ENCODE results near the gene NAT10.

The NAT10 gene

DNA sequence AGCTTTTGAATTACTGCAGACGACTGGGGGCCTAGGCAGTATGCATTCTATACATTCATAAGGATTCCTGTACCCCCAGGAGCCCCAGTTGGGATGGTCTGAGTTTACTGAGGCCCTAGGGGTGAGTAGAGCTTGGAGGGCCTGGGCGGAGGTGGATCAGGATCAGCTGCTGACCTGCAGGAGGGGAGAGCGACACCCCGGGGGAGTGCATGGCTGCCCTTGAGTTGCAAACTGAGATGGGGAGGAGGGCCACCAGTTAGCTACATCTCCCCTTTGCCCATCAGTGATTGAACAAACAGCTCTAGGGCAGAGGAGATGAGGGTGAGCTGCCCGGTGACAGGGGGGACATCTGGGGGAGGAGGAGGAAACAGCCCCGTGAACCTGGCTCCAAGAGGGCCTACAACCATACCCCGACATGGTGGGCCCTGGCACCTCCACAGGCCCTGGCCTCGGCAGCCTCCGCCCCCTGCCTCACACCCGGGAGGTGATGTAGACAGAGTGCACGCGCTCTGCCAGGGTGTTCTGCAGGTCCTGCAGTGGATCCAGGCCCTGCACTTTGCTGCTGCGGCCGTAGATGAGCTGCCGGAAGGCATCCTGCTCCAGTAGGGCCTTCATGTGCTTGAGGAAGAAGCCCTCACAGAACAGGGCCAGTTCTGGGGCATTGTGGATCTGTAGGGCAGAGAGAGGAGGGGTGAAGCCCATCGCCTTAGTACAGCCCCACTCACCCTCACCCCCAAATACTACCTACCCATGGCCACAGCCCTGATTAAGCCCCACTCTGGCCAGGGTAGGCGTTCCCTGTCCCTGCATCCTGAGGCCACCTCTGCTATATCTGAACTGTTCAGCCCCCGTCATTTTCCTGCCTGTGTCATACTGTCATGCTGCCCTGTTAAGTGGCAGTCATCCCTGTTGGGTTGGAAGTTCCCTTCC, 46.8 kb downstream of the NAT10 start:
- no peak overlapping the region for H3K4me3 ChIP-seq (ENCODE audit: low read depth, low read length)
- TF ChIP-seq, protein P1, sequence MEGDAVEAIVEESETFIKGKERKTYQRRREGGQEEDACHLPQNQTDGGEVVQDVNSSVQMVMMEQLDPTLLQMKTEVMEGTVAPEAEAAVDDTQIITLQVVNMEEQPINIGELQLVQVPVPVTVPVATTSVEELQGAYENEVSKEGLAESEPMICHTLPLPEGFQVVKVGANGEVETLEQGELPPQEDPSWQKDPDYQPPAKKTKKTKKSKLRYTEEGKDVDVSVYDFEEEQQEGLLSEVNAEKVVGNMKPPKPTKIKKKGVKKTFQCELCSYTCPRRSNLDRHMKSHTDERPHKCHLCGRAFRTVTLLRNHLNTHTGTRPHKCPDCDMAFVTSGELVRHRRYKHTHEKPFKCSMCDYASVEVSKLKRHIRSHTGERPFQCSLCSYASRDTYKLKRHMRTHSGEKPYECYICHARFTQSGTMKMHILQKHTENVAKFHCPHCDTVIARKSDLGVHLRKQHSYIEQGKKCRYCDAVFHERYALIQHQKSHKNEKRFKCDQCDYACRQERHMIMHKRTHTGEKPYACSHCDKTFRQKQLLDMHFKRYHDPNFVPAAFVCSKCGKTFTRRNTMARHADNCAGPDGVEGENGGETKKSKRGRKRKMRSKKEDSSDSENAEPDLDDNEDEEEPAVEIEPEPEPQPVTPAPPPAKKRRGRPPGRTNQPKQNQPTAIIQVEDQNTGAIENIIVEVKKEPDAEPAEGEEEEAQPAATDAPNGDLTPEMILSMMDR (conservative IDR thresholded peaks at IDR 0.05; ENCODE audit: low read depth, low read length): no peak
- no peak for DNase-seq (ENCODE audit: low read depth)

DNA sequence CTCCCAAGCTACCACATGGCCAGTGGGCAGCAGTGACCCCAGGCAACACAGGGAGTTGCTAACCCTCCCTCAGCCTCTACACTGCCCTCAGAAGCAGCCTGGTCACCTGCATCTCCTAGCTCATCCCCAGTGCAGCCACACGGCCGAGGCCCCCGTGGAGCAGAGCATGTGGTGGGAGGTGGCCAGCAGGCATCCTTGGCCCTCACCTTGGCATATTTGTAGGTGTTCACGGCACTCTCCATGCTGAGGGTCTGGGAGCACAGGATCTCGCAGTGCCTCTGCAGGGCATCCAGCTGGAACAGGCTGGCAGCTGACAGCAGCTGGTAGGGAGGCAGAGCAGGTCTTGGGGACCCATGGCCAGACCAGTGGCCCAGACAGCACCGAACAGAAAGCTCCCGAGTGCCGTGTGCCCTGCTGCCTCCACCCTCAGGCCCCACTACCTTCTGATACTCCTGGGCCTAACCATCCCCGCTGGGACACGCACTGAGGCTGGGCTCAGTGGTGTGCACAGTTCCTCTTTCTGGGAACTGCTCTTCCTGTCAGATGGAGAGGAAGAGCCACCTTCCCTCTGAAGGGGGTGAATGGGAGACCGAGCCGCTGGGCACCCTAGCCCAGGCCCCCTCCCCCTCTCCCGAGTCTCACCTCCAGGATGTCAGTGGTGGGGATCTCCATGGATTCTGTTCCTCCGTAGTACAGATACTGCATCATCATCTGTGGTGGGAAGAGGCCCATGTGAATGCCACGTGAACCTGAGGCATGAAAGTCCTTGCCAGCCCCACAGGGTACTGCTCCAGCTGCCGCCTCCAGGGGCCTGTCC, 48.8 kb downstream of the NAT10 start:
- H3K4me3 ChIP-seq (ENCODE audit: low read depth, low read length): no peak overlapping the region
- DNase-seq (ENCODE audit: low read depth): no peak

DNA sequence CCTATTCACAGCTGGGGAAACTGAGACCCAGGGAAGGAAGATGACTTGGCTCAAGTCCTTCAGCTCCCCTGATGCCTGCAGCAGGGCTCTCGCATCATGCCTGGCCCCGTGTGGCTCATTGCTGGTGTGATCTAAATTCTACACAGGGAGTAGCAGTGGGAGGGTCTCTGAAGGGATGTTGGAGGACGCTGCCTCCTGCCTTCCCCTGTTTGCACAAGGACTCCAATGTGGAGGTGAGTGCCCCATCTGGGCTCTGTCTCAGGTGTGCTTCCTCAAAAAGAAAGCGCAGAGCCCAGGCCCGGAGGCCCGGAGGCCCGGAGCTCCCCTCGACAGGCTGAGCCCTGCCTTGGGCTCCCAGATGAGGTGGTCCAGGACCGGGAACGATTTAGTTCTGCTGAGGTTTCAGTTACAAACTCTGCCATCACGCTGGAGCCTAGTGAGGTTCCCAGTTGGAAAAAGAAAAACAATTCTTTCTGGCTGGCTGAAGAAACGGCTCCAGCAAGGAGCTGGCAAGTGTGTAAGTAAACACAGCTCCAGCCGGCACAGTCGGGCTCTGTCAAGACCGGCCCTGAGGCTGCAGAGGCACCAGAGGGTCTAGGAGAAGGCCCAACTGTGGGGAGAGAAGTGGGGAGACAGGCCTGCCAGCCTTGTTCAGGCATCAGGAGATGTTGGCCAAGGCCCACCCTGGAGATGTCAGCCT, 49.8 kb downstream of the NAT10 start:
- TF ChIP-seq, protein P1 (conservative IDR thresholded peaks at IDR 0.05; ENCODE audit: low read depth, low read length): no peak
- DNase-seq (ENCODE audit: low read depth): no peak
- H3K4me3 ChIP-seq (ENCODE audit: low read depth, low read length): no peak overlapping the region

More for the DNA sequence above, 48.8 kb downstream of the NAT10 start:
- TF ChIP-seq, protein P1 (conservative IDR thresholded peaks at IDR 0.05; ENCODE audit: low read depth, low read length): no peak

DNA sequence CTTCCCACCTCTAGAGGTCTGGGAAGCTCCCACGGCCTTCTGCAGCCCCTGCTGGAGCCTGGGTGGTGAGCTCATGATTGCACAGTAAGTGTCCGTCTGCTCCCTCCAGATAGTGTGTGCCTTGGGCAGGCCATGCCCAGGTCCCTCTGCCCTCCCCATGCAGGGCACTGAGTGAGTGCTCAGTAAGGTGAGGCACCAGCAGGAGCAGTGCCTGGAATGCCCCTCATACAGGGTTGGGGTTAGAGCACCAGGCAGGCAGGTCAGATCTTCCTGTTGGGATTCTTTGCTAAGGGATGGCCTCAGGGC, 50.3 kb downstream of the NAT10 start:
- no peak for DNase-seq (ENCODE audit: low read depth)
- TF ChIP-seq, protein P1 (conservative IDR thresholded peaks at IDR 0.05; ENCODE audit: low read depth, low read length): no peak
- H3K4me3 ChIP-seq (ENCODE audit: low read depth, low read length): no peak overlapping the region

DNA sequence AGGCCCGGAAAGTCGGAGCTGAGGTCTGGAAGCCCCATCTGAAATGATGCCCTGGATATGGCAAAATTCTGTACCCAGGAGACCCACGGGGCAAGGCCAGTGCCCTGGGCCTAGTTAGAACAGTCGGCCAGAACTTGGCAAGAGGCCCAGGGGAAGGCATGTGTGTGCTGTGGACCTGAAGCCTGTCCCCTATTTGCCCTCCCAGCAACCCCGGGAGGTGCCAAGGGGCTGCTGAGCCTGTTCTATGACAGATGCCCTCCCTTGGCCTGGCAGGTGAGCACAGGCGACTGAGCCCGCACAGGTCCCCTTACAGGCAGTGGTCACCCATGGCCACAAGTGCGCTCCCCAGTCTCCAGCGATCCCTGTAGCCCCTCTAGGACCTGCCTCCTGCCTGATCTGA, 51.7 kb downstream of the NAT10 start:
- DNase-seq (ENCODE audit: low read depth): no peak
- TF ChIP-seq, protein P1 (conservative IDR thresholded peaks at IDR 0.05; ENCODE audit: low read depth, low read length): no peak
- no peak overlapping the region for H3K4me3 ChIP-seq (ENCODE audit: low read depth, low read length)

DNA sequence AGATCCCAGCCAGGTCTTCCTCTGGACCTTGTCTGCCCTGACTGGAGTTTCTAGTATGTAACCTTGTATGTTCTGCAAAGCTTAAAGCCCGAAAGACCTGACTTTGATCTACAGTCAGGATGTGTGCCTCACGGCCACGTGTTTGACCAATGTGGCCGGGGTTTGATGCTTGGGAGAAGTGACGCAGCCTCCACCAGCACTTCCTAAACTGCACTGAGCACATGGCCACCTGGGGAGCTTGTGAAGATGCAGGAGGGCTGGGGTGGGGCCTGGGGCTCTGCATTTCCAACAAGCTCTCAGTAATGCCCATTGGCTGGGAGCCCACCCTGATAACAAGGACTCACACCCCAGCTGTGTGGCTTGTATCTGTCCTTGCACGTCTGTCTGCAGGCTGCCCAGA, 53.2 kb downstream of the NAT10 start:
- TF ChIP-seq, protein P1 (conservative IDR thresholded peaks at IDR 0.05; ENCODE audit: low read depth, low read length): no peak
- no peak for DNase-seq (ENCODE audit: low read depth)
- no peak overlapping the region for H3K4me3 ChIP-seq (ENCODE audit: low read depth, low read length)

Data from choroid plexus epithelial cell (primary cell).